ENCODE results near the gene SLC6A3.

Gene SLC6A3

DNA sequence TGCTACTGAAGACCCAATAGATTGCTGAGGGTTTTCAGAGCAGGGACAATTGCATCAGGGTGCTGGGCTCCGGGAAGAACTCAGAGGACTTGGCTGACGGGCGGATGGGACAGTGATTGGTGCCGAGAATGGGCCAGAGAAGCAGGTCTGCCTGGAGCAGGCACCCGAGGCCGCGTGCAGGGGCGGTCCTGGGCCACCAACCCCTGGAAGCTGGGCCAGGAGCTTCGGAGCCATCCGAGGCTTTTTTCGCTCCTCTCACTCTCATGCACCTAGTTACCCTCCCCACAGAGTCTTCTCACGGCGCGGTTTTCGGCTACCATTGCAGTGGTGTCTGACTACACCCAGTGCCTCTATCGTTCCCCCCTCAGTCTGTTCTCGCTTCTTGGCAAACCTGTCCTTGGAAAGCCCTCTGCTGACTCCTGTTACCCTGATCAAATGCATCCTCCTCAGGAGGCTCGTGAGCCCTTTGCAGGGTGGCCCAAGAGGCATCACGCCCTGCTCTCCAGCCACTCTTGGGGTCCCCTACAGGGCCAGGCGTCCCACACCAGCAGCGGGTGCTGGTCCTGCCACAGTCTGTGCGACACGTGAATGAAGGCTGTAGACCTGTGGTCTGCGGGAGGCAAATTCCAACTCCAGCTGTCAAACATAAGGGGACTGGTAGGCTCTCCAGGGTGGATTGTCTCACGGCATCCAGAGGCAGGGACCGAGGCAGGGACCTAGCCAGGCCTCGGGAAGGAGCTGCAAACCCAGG is 99.2 kb downstream of the SLC6A3 start:
- DNase-seq (ENCODE audit: low spot score): no peak

DNA sequence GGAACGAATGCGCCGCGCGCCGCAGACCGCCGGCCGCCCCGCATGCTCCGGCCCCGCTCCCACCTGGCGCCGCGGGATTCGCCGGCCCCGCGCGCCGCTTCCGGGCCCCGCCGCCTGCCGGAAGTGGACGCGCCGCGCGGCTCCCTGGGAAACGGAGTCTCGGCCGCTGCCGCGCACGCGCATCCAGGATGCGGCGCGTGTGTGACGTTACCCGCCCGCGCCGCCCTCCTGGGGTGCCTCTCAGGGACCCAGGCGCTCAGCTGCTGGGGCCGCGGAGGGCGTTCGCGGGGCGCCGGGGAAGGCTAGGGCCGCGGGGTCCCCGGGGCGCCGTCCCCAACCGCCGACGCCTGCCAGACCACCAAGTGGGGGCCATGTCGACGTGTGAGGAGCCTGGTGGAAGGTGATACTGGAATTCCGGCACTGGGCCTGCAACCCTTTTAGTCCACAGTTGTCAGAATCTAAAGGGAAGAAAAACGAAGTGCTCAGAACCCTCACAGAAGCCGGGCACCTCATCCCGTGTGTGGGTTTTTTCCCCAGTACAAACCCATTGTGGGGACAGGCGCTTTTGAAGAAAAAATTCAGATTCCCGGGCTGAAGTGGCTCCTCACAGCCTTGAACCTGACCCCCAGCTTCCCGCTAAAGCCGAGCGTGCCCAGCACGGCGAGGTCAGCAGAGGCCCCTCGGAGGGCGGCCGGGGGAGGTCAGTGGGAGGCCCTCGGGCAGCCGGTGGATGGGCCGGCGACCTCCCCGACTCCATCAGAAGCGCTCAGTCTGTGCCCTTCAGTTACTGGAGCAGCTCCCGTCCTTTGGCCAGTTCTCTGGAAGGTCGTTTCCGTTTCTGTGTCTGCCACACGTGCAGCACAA is 100.0 kb downstream of the SLC6A3 start, which contains the start of gene CLPTM1L:
TSS of gene CLPTM1L (minus strand) at position 125 of the 864 bp plus-strand sequence. CDS start 258 bp downstream, outside the sequence.
- DNase-seq (ENCODE audit: low spot score): peak; percentile 97

DNA sequence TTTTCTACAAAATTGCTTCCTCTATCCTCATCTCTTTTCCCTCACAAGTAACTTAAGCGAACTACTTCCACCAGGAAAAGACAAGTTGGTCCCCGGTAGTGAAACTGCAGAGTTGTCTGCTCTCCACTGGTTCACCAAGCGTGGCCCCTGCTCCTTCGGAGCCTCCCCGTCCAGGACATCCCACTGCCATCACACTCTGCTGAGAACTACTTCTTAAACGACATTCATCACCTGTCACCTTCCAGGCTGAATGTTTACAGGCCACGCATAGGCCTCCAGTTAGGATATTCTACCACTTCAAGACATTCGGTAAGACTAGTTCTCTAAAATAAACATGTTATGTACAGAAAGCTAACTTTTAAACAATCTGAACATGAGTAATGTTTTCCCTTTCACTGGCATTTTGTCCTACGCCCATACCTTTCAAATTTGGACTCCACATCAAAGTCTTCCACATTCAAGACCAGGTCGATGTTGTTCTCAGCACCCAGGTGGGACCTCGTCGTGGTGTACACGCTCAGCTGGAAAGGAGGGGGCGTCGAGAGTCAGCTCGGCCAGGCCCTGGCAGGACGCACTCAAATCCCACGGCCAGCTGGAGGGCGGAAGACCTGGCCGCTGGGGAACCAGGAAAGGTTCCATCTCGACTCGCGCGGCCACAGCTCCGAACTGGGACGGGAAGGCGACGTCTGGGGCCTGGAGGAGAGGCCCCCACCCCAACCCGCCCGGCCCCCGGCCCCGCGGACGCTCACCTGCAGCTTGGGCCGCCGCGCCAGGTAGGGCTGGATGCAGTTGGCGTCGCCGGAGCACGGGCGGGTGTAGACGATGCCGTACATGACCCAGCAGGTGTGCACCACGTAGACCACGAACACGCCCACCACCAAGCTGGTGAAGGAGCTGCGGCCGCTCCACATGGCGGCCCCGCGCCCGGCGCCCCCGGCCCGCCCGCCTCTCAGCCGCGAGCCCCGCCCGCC is 101.0 kb downstream of the SLC6A3 start:
- DNase-seq (ENCODE audit: low spot score): no peak

DNA sequence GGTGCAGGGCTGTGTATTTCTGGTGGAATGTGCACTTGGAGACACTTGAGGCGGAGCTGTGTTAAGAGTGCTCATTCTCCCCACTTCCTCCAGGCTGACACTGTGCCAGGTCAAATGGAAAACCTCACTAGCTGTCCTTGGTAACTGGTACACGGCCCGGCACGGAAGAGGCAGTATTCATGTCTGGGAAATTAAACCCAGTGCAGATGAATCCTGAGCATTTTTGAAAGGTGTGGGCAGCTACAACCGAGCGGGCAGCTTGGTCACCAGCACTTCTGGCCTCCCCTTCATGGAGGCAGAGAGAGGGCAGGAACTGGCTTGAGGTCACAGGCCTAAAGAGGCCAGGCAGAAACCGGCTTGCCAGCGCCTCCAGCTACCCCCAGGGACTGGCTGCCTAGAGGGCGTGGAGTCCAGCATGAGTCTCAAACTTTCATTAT is 101.9 kb downstream of the SLC6A3 start:
- DNase-seq (ENCODE audit: low spot score): no peak

Data from germinal center (tissue), 1 donor.